Measurements from ENCODE around the gene CCDC175. TPM values are rescaled to one million over a fixed set of nuclear protein-coding genes. Genes with fewer than 3 reads are reported as not detected.

The CCDC175 gene
- total RNA-seq, 4 donors from 2014 or later: not detected

DNA sequence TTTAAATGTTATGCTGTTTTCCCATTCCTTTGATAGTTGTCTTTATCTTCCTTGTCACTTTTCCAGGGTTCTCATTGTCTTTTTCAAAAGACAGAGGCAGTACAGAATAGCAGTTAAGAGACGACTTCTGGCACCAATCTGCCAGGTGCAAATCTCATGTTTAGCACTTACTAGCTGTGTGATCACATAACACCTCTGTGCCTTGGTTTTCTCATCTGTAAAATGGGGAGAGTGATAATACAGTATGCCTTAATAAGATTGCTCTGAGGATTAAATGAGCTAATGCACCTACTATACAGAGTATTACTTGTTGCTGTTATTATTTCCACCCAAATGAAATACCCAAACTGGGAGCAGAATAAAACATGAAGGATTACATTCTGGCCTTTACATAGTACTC, 116.2 kb downstream of the CCDC175 start:
- Histone ChIP-seq H3K27me3 (no peaks in the 10 kb centered on the region), H3K9me3 (no peaks in the 10 kb centered on the region), H3K4me3 (no peak overlapping the region), H3K4me1 (peaks cover 0 to 15% (median 9%) of the 10 kb centered on the region in 3 donors), H3K27ac (no peak overlapping the region), H3K36me3 (peaks cover 0 to 21% of the 10 kb centered on the region in 2 donors)
- 80 to 88% methylated on average over 1 of the region's 1 CpG for WGBS, 2 donors (ENCODE audit: low coverage in 1 of 2)
- ATAC-seq: no peak
- TF ChIP-seq, protein P1, sequence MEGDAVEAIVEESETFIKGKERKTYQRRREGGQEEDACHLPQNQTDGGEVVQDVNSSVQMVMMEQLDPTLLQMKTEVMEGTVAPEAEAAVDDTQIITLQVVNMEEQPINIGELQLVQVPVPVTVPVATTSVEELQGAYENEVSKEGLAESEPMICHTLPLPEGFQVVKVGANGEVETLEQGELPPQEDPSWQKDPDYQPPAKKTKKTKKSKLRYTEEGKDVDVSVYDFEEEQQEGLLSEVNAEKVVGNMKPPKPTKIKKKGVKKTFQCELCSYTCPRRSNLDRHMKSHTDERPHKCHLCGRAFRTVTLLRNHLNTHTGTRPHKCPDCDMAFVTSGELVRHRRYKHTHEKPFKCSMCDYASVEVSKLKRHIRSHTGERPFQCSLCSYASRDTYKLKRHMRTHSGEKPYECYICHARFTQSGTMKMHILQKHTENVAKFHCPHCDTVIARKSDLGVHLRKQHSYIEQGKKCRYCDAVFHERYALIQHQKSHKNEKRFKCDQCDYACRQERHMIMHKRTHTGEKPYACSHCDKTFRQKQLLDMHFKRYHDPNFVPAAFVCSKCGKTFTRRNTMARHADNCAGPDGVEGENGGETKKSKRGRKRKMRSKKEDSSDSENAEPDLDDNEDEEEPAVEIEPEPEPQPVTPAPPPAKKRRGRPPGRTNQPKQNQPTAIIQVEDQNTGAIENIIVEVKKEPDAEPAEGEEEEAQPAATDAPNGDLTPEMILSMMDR (IDR thresholded peaks at IDR 0.05): no peak
- TF ChIP-seq POLR2AphosphoS5 (IDR thresholded peaks at IDR 0.05) (no peak), EP300 (IDR thresholded peaks at IDR 0.05) (no peak), POLR2A (IDR thresholded peaks at IDR 0.05) (no peak)

DNA sequence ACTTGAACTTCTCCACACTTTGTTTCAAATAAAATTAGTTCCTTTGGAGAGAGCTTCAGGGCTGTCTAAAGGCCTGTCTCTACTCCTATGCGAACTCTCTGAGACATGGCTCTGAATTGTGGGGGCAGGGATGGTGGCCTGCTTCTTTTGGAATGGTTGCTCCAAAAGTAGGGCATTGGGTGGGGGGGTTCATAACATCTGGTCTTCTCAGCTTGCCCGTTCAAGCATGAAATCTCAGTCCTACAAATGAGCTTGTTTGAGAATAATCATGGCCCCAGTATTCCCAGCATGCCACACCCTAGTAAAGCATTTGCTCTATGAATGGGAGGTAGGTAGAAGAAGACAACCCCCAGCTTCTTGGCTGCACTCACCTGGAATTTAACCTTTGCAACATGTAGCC, 118.1 kb downstream of the CCDC175 start:
- TF ChIP-seq EP300 (IDR thresholded peaks at IDR 0.05): no peak
- no peak for TF ChIP-seq POLR2AphosphoS5 (IDR thresholded peaks at IDR 0.05)
- TF ChIP-seq, protein P1 (IDR thresholded peaks at IDR 0.05): no peak
- TF ChIP-seq POLR2A (IDR thresholded peaks at IDR 0.05): no peak
- WGBS, 2 donors (ENCODE audit: low coverage in 1 of 2): 100% methylated on average over 1 of the region's 2 CpGs
- Histone ChIP-seq H3K36me3 (peaks cover 0 to 24% of the 10 kb centered on the region in 2 donors), H3K4me1 (peaks cover 0 to 4% (median 2%) of the 10 kb centered on the region in 3 donors), H3K27ac (no peak overlapping the region), H3K4me3 (no peak overlapping the region), H3K27me3 (no peaks in the 10 kb centered on the region), H3K9me3 (no peaks in the 10 kb centered on the region)
- no peak for ATAC-seq

DNA sequence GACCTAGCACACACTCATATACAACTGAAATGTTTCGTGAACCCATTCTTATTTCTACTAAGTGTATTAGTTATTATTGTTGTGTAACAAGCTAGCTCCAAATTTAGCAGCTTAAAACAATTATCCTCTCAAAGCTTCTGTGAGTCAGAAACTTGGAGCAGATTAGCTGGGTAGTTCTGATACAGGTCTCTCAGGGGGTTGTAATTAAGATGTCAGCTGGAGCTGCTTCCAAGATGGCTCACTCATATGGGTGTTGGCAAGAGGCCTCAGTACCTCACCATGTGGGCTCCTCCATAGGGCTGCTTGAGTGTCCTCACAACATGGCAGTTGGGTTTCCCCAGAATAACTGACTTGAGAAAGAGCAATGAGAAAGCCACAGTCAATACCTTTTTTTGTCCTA, 121.2 kb downstream of the CCDC175 start:
- no peak for TF ChIP-seq POLR2A (IDR thresholded peaks at IDR 0.05)
- TF ChIP-seq EP300 (IDR thresholded peaks at IDR 0.05): no peak
- TF ChIP-seq, protein P1 (IDR thresholded peaks at IDR 0.05): no peak
- no peak for TF ChIP-seq POLR2AphosphoS5 (IDR thresholded peaks at IDR 0.05)
- no peaks in the 10 kb centered on the region for H3K9me3 ChIP-seq
- WGBS, 2 donors (ENCODE audit: low coverage in 1 of 2): 93 to 100% methylated on average over 1 of the region's 1 CpG
- H3K36me3 ChIP-seq: peaks cover 0 to 18% of the 10 kb centered on the region in 2 donors
- no peak for ATAC-seq
- H3K4me1 ChIP-seq: no peaks in the 10 kb centered on the region
- H3K27ac ChIP-seq: no peak overlapping the region
- H3K4me3 ChIP-seq: no peak overlapping the region
- no peaks in the 10 kb centered on the region for H3K27me3 ChIP-seq

Other genes with a start within 250 kb of the CCDC175 start
- gene GPR135, start 111.4 kb downstream of the CCDC175 start, total RNA-seq: 10 to 100 TPM in 1 of 4 donors, 1 to 10 TPM in 3; 4.4 to 12.6 (median 6.7) TPM
- 10 to 100 TPM; 24.5 to 37.7 (median 33.3) TPM for gene L3HYPDH, start 92.4 kb downstream of the CCDC175 start, total RNA-seq
- gene JKAMP, start 92.3 kb downstream of the CCDC175 start, total RNA-seq: 10 to 100 TPM; 28.7 to 63.0 (median 42.4) TPM

Data from gastroesophageal sphincter (tissue), 4 donors.